H9 (cell line): ENCODE measurements around the gene CEP120. TPM values are rescaled to one million over a fixed set of nuclear protein-coding genes. Genes with fewer than 3 reads are reported as not detected.

Experiments used
- DNase-seq: peaks from one replicate; pipeline ENCODE4 v3.0.0-alpha.2; 2017
- H2AFZ ChIP-seq: one replicate; pipeline ENCODE4 v1.6.1; 2013; ENCODE audit warnings: mild to moderate bottlenecking, low read length, control low read depth, moderate library complexity
- H2AK5ac ChIP-seq: 2 replicates; pipeline ENCODE4 v1.6.1; 2013; ENCODE audit warnings: low read length, control low read depth, mixed read lengths; ENCODE audit not compliant: insufficient read length
- H2BK120ac ChIP-seq: one replicate; pipeline ENCODE4 v1.6.1; 2013; ENCODE audit warnings: low read depth, mild to moderate bottlenecking, low read length, control low read depth, inconsistent platforms; ENCODE audit not compliant: poor library complexity, severe bottlenecking
- H2BK12ac ChIP-seq: 2 replicates; pipeline ENCODE4 v1.6.1; 2013; ENCODE audit warnings: low read length, control low read depth, mixed read lengths, low read depth; ENCODE audit not compliant: insufficient read length
- H2BK15ac ChIP-seq: 2 replicates; pipeline ENCODE4 v1.6.1; 2013; ENCODE audit warnings: low read depth, low read length, control low read depth
- H2BK20ac ChIP-seq: one replicate; pipeline ENCODE4 v1.6.1; 2013; ENCODE audit warnings: low read depth, mild to moderate bottlenecking, low read length, control low read depth, inconsistent platforms; ENCODE audit not compliant: poor library complexity, severe bottlenecking
- H2BK5ac ChIP-seq: 2 replicates; pipeline ENCODE4 v1.6.1; 2013; ENCODE audit warnings: low read length, control low read depth, mixed read lengths; ENCODE audit not compliant: insufficient read length
- H3K14ac ChIP-seq: 2 replicates; pipeline ENCODE4 v1.6.1; 2013; ENCODE audit warnings: low read length, control low read depth; ENCODE audit not compliant: insufficient read depth
- H3K18ac ChIP-seq: 2 replicates; pipeline ENCODE4 v1.6.1; 2013; ENCODE audit warnings: low read depth, mild to moderate bottlenecking, mixed read lengths, low read length, control low read depth; ENCODE audit not compliant: insufficient read length
- H3K23ac ChIP-seq: 2 replicates; pipeline ENCODE4 v1.6.1; 2013; ENCODE audit warnings: low read length, control low read depth, mixed read lengths, low read depth; ENCODE audit not compliant: insufficient read length
- H3K23me2 ChIP-seq: 2 replicates; pipeline ENCODE4 v1.6.1; 2013; ENCODE audit warnings: low read depth, mild to moderate bottlenecking, mixed read lengths, low read length, control low read depth; ENCODE audit not compliant: insufficient read length, poor library complexity, severe bottlenecking
- H3K27ac ChIP-seq: 2 replicates; pipeline ENCODE4 v1.5.1; 2013; ENCODE audit warnings: low read length, control low read depth, mixed read lengths, low read depth; ENCODE audit not compliant: insufficient read length
- H3K27me3 ChIP-seq: 2 replicates; pipeline ENCODE4 v1.6.1; 2013; ENCODE audit warnings: low read length, control low read depth, inconsistent platforms; ENCODE audit not compliant: insufficient read depth
- H3K4ac ChIP-seq: 2 replicates; pipeline ENCODE4 v1.6.1; 2013; ENCODE audit warnings: low read depth, mild to moderate bottlenecking, control low read depth, inconsistent platforms, low read length, moderate library complexity
- H3K4me1 ChIP-seq: 2 replicates; pipeline ENCODE4 v1.6.1; 2013; ENCODE audit warnings: low read length, control low read depth, inconsistent platforms; ENCODE audit not compliant: insufficient read depth
- H3K4me2 ChIP-seq: 2 replicates; pipeline ENCODE4 v1.6.1; 2013; ENCODE audit warnings: low read length, control low read depth, mixed read lengths; ENCODE audit not compliant: insufficient read length, insufficient read depth
- H3K56ac ChIP-seq: 2 replicates; pipeline ENCODE4 v1.6.1; 2013; ENCODE audit warnings: low read depth, mild to moderate bottlenecking, mixed read lengths, low read length, control low read depth; ENCODE audit not compliant: insufficient read length
- H3K79me1 ChIP-seq: 2 replicates; pipeline ENCODE4 v1.6.1; 2013; ENCODE audit warnings: low read depth, mild to moderate bottlenecking, moderate library complexity, low read length, control low read depth, inconsistent platforms; ENCODE audit not compliant: insufficient read depth, poor library complexity, severe bottlenecking
- H3K79me2 ChIP-seq: 2 replicates; pipeline ENCODE4 v1.6.1; 2013; ENCODE audit warnings: low read length, control low read depth, inconsistent platforms; ENCODE audit not compliant: insufficient read depth
- H3K9ac ChIP-seq: 2 replicates; pipeline ENCODE4 v1.6.1; 2013; ENCODE audit warnings: low read length, control low read depth, mixed read lengths; ENCODE audit not compliant: insufficient read length; ENCODE audit errors: extremely low read depth
- H3K9me3 ChIP-seq: one replicate; pipeline ENCODE4 v1.6.1; 2013; ENCODE audit warnings: low read depth, low read length, inconsistent platforms; ENCODE audit not compliant: control insufficient read depth
- H3T11ph ChIP-seq: one replicate; pipeline ENCODE4 v1.6.1; 2013; ENCODE audit warnings: mild to moderate bottlenecking, low read length, control low read depth, inconsistent platforms
- H4K20me1 ChIP-seq: one replicate; pipeline ENCODE4 v1.6.1; 2013; ENCODE audit not compliant: control insufficient read depth, insufficient read length, insufficient read depth
- H4K5ac ChIP-seq: 2 replicates; pipeline ENCODE4 v1.6.1; 2013; ENCODE audit warnings: low read depth, mild to moderate bottlenecking, mixed read lengths, low read length, control low read depth; ENCODE audit not compliant: insufficient read length
- H4K8ac ChIP-seq: replicated peaks from 2 replicates; pipeline ENCODE4 v1.6.1; 2013; ENCODE audit warnings: low read length, control low read depth, mixed read lengths, low read depth; ENCODE audit not compliant: insufficient read length
- H4K91ac ChIP-seq: 2 replicates; pipeline ENCODE4 v1.6.1; 2013; ENCODE audit warnings: low read depth, mild to moderate bottlenecking, moderate library complexity, mixed read lengths, low read length, control low read depth; ENCODE audit not compliant: insufficient read length
- H3K27ac Mint-ChIP-seq, 3 experiments: 2 replicates in 2 of 3; 3 replicates in 1 of 3; pipeline ENCODE4 v1.8.0; 2020 to 2021; ENCODE audit warnings: mixed read lengths in 3 of 3, mild to moderate bottlenecking in 1 of 3, moderate library complexity in 1 of 3
- H3K27me3 Mint-ChIP-seq: 2 replicates; pipeline ENCODE4 v1.8.0; 2021; ENCODE audit warnings: low read depth, mild to moderate bottlenecking, moderate library complexity, mixed read lengths
- H3K36me3 Mint-ChIP-seq, 3 experiments: 2 replicates in 2 of 3; 3 replicates in 1 of 3; pipeline ENCODE4 v1.8.0; 2020 to 2021; ENCODE audit warnings: low read depth in 3 of 3, mixed read lengths in 3 of 3; ENCODE audit not compliant: insufficient read depth in 1 of 3
- H3K4me1 Mint-ChIP-seq, 2 experiments: 2 replicates each; pipeline ENCODE4 v1.8.0; 2020; ENCODE audit warnings: mixed read lengths in 2 of 2
- H3K4me3 Mint-ChIP-seq, 2 experiments: 2 replicates in 1 of 2; 3 replicates in 1 of 2; pipeline ENCODE4 v1.8.0; 2020 to 2021; ENCODE audit warnings: mild to moderate bottlenecking in 2 of 2, mixed read lengths in 2 of 2, moderate library complexity in 1 of 2
- H3K9me3 Mint-ChIP-seq, 2 experiments: 2 replicates in 1 of 2; 3 replicates in 1 of 2; pipeline ENCODE4 v1.8.0; 2020; ENCODE audit warnings: mild to moderate bottlenecking in 2 of 2, mixed read lengths in 2 of 2, moderate library complexity in 1 of 2
- WGBS: extraction: QIAGEN DNeasy Blood & Tissue Kit; methylation state at CpG from one replicate; pipeline ENCODE4 v1.1.7; 2013; ENCODE audit warnings: missing lambda C conversion rate, low lambda C conversion rate, mixed read lengths; ENCODE audit not compliant: insufficient read length; ENCODE audit errors: extremely low coverage; 5-methylcytosine and 5-hydroxymethylcytosine counted together
- total RNA-seq: library from RNA; stranded (reverse); gene quantifications from 2 replicates; pipeline ENCODE4 v1.2.1, GENCODE V29; 2021
- TF ChIP-seq, protein P1 (sequence below): fragments of 200-600 bp; sonication (generic); conservative IDR thresholded peaks from 3 replicates; pipeline ENCODE4 v1.8.0; 2021; ENCODE audit warnings: antibody characterized with exemption, mild to moderate bottlenecking

CEP120 gene
- total RNA-seq, 1 experiment from 2014 or later = 22.5 TPM

DNA sequence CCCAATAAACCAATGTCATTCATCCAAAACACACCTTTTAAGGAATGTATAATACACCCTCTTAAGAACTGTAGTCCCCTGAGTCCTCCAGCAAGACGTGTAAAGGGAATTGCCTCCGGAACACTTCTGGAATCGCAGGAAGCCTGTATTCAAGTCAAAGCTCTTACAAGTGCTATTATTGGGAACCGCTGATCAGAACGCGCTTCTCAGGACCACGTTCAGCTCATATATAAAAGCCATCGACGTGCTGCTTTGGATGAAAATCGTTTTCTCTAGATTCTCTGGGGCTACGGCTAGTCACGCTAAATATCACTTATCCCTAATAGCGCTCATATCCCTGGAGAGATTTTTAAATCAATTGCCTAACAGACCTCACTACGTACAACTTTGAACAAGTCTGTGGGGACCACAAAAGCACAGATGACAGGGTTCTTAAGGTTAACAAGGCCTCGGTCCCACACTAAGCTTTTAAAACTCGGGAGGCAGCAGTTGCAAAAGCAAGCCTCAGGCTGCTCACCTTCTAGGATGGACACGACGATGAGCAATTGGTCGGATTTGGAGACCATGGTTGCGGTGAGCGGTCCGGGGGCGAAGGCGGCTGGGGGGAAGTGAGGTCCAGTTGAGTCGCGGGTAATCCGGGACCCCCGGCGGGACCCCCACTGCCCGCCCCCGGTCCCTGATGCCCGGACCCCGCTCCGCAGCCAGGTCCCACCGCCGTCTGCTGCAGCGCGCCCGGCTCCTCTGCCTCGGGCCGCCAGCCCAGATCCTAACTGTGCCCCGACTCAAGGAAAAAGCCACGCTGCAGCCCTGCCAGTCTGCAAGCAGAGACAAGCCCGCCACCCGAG, 548 bp downstream of the CEP120 start:
- Histone ChIP-seq H3K79me2 (peaks cover 7% of the 10 kb centered on the region; the same call in 1 of the 2 replicates), H3K23ac (no peak overlapping the region), H3K14ac (peak overlapping the region; percentile 71; the same call in 1 of the 2 replicates), H3K27me3 (no peaks in the 10 kb centered on the region), H2BK20ac (no peak overlapping the region), H3K4me1 (no peaks in the 10 kb centered on the region), H3K18ac (peak overlapping the region; percentile 44), H2BK120ac (no peak overlapping the region), H3K4ac (no peak overlapping the region), H3K9ac (peak overlapping the region; percentile 63), H2BK5ac (no peak overlapping the region), H4K20me1 (no peaks in the 10 kb centered on the region), H3K56ac (no peak overlapping the region), H4K91ac (no peak overlapping the region), H2BK12ac (no peak overlapping the region), H4K8ac (no peak overlapping the region), H3T11ph (no peak overlapping the region), H3K23me2 (peaks cover 9% of the 10 kb centered on the region), H4K5ac (no peak overlapping the region), H2AK5ac (no peak overlapping the region), H2BK15ac (no peak overlapping the region), H3K27ac (no peak overlapping the region), H3K79me1 (no peaks in the 10 kb centered on the region), H2AFZ (no peak overlapping the region), H3K4me2 (peak overlapping the region; percentile 94), H3K9me3 (no peaks in the 10 kb centered on the region)
- H3K4me3 Mint-ChIP-seq = no peak overlapping the region
- no peaks in the 10 kb centered on the region for H3K27me3 Mint-ChIP-seq
- peaks cover 4 to 16% (median 11%) of the 10 kb centered on the region in 3 experiments; a peak in 6 of 7 replicates for H3K36me3 Mint-ChIP-seq
- WGBS = no CpG with 5 or more reads among the region's 45 CpGs
- TF ChIP-seq, protein P1, sequence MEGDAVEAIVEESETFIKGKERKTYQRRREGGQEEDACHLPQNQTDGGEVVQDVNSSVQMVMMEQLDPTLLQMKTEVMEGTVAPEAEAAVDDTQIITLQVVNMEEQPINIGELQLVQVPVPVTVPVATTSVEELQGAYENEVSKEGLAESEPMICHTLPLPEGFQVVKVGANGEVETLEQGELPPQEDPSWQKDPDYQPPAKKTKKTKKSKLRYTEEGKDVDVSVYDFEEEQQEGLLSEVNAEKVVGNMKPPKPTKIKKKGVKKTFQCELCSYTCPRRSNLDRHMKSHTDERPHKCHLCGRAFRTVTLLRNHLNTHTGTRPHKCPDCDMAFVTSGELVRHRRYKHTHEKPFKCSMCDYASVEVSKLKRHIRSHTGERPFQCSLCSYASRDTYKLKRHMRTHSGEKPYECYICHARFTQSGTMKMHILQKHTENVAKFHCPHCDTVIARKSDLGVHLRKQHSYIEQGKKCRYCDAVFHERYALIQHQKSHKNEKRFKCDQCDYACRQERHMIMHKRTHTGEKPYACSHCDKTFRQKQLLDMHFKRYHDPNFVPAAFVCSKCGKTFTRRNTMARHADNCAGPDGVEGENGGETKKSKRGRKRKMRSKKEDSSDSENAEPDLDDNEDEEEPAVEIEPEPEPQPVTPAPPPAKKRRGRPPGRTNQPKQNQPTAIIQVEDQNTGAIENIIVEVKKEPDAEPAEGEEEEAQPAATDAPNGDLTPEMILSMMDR = no peak
- no peak for DNase-seq
- H3K9me3 Mint-ChIP-seq = no peaks in the 10 kb centered on the region
- peaks cover 15 to 22% of the 10 kb centered on the region in 2 experiments for H3K4me1 Mint-ChIP-seq
- peak overlapping the region in 1 of 3 experiments; percentile 75; a peak in 3 of 7 replicates for H3K27ac Mint-ChIP-seq
